ENCODE results near the gene LSM7. TPM values are rescaled to one million over a fixed set of nuclear protein-coding genes. Genes with fewer than 3 reads are reported as not detected.
"Not testable (repeated sequence)": the region's sequence is repeated elsewhere in the genome, so short reads cannot be mapped to it uniquely, and the experiment has no call there.

The LSM7 gene
- polyA plus RNA-seq, 3 donors, result 98.6 to 312 (median 132) TPM

DNA sequence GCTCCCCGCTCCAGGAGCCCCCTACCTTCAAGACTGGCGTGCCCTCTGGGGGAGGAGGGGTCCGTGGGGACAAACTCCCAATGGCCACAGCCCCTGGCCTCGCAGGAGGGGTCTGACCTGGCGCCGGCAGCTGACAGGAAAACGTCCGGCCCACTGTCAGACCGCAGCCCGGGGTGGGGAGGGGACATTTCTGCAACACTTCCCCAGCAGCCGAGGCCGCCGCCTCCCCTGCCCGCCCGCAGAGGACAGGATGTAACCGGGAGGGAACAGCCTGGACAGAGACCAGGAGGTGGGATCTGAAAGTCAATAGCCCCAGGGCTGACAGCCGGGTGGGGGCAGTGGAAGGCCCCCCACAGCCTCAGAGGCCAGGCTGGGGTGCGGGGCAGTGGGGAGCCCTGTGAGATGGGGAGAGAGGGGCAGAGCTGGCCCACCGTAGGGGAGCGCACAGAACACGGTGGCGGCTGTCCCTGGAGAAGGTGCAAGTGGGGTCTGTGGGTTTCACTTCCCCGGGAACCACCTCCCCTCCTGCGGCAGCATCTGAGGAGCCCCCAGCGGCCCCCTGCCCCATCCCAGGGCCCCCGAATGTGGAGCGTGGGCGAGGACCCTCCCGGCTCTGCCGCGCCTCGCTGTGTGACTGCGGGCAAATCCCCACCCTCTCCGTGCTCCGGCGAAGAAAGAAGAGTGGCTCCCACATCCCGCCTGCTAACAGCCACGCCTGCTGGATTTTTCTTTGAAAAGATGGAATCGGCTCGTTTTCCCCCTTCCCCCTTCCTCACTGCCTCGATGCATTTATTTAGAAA, 46.1 kb downstream of the LSM7 start, which contains the start of gene PEAK3:
Gene PEAK3, minus strand, starts transcription at position 114 of the 800 bp plus-strand sequence. CDS start 1,244 bp downstream, outside the sequence.
- H3K27ac Mint-ChIP-seq, result peak within 1 kb of the TSS; percentile 87 to 94 (median 92)
- no peaks in the 10 kb centered on the region for H3K27me3 ChIP-seq (ENCODE audit: control insufficient read depth in 2 of 2, insufficient read depth in 2 of 2, low read length in 2 of 2)
- H3K4me3 ChIP-seq (replicated peaks in 1 of 3; ENCODE audit: low read depth in 2 of 3, low read length in 3 of 3), result peak within 1 kb of the TSS; percentile 49 to 79 (median 71)
- H3K4me3 Mint-ChIP-seq, result peak within 1 kb of the TSS; percentile 88 to 94
- H3K9ac ChIP-seq (ENCODE audit: insufficient read depth, low read length, poor library complexity, severe bottlenecking), result peak within 1 kb of the TSS; percentile 68
- intact Hi-C loops (cut with micrococcal nuclease), result loop anchor here in 1 of 2 donors (10.0 kb wide), 1 partner anchor 113 kb away; no protein-coding TSS in a partner anchor
- peak within 1 kb of the TSS; percentile 67 to 82 for H3K27ac ChIP-seq (ENCODE audit: low read depth in 1 of 2, low read length in 2 of 2)
- H2AFZ ChIP-seq (ENCODE audit: insufficient read depth, low read depth, low read length, poor library complexity, severe bottlenecking), result peak within 1 kb of the TSS; percentile 35
- peaks cover 0 to 4% (median 0%) of the 10 kb centered on the region in 7 donors for H3K9me3 Mint-ChIP-seq
- DNase-seq, result peak; percentile 66 to 78 (median 73)
- H3K4me1 ChIP-seq (ENCODE audit: control insufficient read depth in 1 of 2, insufficient read depth in 2 of 2, low read length in 2 of 2), result peaks cover 33 to 49% of the 10 kb centered on the region in 2 donors
- H4K20me1 ChIP-seq (ENCODE audit: insufficient read depth, low read length), result peaks cover 27% of the 10 kb centered on the region
- H3K36me3 ChIP-seq (replicated peaks in 1 of 2; ENCODE audit: control insufficient read depth in 1 of 2, insufficient read depth in 2 of 2, low read length in 2 of 2), result peaks cover 2 to 6% of the 10 kb centered on the region in 2 donors
- H3K9me3 ChIP-seq (replicated peaks in 1 of 2; ENCODE audit: control insufficient read depth in 1 of 2, insufficient read depth in 1 of 2, low read length in 2 of 2), result no peaks in the 10 kb centered on the region
- 0% methylated on average over 18 of the region's 41 CpGs for WGBS (ENCODE audit: insufficient coverage)
- TF ChIP-seq, protein P1, sequence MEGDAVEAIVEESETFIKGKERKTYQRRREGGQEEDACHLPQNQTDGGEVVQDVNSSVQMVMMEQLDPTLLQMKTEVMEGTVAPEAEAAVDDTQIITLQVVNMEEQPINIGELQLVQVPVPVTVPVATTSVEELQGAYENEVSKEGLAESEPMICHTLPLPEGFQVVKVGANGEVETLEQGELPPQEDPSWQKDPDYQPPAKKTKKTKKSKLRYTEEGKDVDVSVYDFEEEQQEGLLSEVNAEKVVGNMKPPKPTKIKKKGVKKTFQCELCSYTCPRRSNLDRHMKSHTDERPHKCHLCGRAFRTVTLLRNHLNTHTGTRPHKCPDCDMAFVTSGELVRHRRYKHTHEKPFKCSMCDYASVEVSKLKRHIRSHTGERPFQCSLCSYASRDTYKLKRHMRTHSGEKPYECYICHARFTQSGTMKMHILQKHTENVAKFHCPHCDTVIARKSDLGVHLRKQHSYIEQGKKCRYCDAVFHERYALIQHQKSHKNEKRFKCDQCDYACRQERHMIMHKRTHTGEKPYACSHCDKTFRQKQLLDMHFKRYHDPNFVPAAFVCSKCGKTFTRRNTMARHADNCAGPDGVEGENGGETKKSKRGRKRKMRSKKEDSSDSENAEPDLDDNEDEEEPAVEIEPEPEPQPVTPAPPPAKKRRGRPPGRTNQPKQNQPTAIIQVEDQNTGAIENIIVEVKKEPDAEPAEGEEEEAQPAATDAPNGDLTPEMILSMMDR (IDR thresholded peaks at IDR 0.05), result no peak
- peaks cover 12 to 30% of the 10 kb centered on the region in 2 donors for H3K36me3 Mint-ChIP-seq
- H3K4me2 ChIP-seq (replicated peaks; ENCODE audit: extremely low read depth, low read length, poor library complexity, severe bottlenecking), result peak within 1 kb of the TSS; percentile 99
- peaks cover 4 to 9% (median 4%) of the 10 kb centered on the region in 3 donors for H3K27me3 Mint-ChIP-seq (ENCODE audit: low read depth in 3 of 3)
- peaks cover 31% of the 10 kb centered on the region for H3K79me2 ChIP-seq (ENCODE audit: insufficient read depth, low read length)
- H3K4me1 Mint-ChIP-seq, result peaks cover 43% of the 10 kb centered on the region

DNA sequence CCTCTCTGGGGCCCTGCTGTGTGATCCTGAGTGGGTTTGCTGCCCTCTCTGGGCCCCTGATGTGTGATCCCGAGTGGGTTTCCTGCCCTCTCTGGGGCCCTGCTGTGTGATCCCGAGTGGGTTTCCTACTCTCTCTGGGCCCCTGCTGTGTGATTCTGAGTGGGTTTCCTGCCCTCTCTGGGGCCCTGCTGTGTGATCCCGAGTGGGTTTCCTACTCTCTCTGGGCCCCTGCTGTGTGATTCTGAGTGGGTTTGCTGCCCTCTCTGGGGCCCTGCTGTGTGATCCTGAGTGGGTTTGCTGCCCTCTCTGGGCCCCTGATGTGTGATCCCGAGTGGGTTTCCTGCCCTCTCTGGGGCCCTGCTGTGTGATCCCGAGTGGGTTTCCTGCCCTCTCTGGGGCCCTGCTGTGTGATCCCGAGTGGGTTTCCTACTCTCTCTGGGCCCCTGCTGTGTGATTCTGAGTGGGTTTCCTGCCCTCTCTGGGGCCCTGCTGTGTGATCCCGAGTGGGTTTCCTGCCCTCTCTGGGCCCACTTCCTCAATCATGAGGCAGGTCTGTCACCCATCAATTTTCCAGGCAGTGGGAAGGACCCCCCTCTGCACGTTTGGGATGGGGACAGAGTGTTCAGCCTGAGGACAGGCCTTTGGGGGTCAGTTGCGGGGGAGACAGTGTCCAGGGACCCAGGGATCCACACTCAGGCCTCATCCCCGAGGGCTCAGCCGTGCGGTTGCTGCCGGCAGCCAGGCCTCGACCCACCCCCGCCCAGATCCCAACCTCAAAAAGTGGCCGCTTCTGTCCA, 46.9 kb downstream of the LSM7 start:
- H3K36me3 ChIP-seq (replicated peaks in 1 of 2; ENCODE audit: control insufficient read depth in 1 of 2, insufficient read depth in 2 of 2, low read length in 2 of 2); H3K9me3 Mint-ChIP-seq; H3K27me3 Mint-ChIP-seq (ENCODE audit: low read depth in 3 of 3); H3K27me3 ChIP-seq (ENCODE audit: control insufficient read depth in 2 of 2, insufficient read depth in 2 of 2, low read length in 2 of 2); DNase-seq; H3K9me3 ChIP-seq (replicated peaks in 1 of 2; ENCODE audit: control insufficient read depth in 1 of 2, insufficient read depth in 1 of 2, low read length in 2 of 2): not testable (repeated sequence)
- Histone ChIP-seq H4K20me1 (ENCODE audit: insufficient read depth, low read length) (peaks cover 35% of the 10 kb centered on the region), H3K9ac (ENCODE audit: insufficient read depth, low read length, poor library complexity, severe bottlenecking) (peak overlapping the region; percentile 68), H3K4me2 (replicated peaks; ENCODE audit: extremely low read depth, low read length, poor library complexity, severe bottlenecking) (peak overlapping the region; percentile 99), H3K4me3 (replicated peaks in 1 of 3; ENCODE audit: low read depth in 2 of 3, low read length in 3 of 3) (peak overlapping the region; percentile 49 to 79 (median 71)), H3K27ac (ENCODE audit: low read depth in 1 of 2, low read length in 2 of 2) (peak overlapping the region; percentile 67 to 82), H3K4me1 (ENCODE audit: control insufficient read depth in 1 of 2, insufficient read depth in 2 of 2, low read length in 2 of 2) (peaks cover 27 to 43% of the 10 kb centered on the region in 2 donors), H2AFZ (ENCODE audit: insufficient read depth, low read depth, low read length, poor library complexity, severe bottlenecking) (peak overlapping the region; percentile 35), H3K79me2 (ENCODE audit: insufficient read depth, low read length) (peaks cover 39% of the 10 kb centered on the region)
- H3K27ac Mint-ChIP-seq, result peak overlapping the region; percentile 87 to 94 (median 92)
- WGBS (ENCODE audit: insufficient coverage), result 0% methylated on average over 6 of the region's 16 CpGs
- intact Hi-C loops (cut with micrococcal nuclease), result loop anchor here in 1 of 2 donors (10.0 kb wide), 1 partner anchor 113 kb away; no protein-coding TSS in a partner anchor
- peaks cover 46% of the 10 kb centered on the region for H3K4me1 Mint-ChIP-seq
- peaks cover 20 to 36% of the 10 kb centered on the region in 2 donors for H3K36me3 Mint-ChIP-seq
- peak overlapping the region; percentile 88 to 94 for H3K4me3 Mint-ChIP-seq

Data from CD14-positive monocyte (primary cell).